ENCODE data around the gene MEIS1. TPM values are rescaled to one million over a fixed set of nuclear protein-coding genes. Genes with fewer than 3 reads are reported as not detected.
A peak's percentile ranks its signal among the peaks of the same experiment; 100 is the strongest.

Gene MEIS1
- total and polyA plus RNA-seq, 2 experiments from 2014 or later: 115 to 121 TPM

DNA sequence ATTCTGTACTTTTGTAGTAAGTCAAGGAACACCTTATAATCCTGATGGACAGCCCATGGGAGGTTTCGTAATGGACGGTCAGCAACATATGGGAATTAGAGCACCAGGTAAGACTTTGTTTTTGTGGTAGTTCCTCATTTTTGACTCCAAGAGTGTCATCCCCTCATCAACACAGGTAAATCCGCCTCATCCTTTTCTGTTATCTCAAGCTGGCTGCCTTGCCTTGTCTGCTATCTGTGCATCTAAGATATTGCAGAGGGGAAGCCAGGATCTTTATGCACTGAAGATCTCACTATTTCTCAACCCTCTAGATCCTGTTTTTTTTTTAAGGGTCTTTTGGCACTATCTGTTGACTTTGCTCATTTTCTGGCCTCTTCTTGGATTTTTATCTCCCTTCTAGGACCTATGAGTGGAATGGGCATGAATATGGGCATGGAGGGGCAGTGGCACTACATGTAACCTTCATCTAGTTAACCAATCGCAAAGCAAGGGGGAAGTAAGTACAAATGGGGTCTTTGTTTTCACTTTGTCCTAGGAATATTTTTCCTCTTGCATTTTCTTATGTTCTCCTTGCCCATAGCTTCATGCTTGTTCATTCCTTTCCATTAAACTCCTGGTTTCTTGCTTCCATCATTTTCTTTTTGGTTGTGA lies 133.8 kb downstream of the MEIS1 start:
- Histone ChIP-seq H3K9me3 (ENCODE audit: low read depth) (no peaks in the 10 kb centered on the region), H3K27me3 (no peaks in the 10 kb centered on the region), H3K4me3 (no peak overlapping the region), H3K4me1 (ENCODE audit: low read depth) (peaks cover 83% of the 10 kb centered on the region), H3K27ac (peak overlapping the region; percentile 94), H3K36me3 (peaks cover 28% of the 10 kb centered on the region)
- DNase-seq (ENCODE audit: low read depth in 1 of 2, low spot score in 1 of 2): no peak
- TF ChIP-seq, protein P1, sequence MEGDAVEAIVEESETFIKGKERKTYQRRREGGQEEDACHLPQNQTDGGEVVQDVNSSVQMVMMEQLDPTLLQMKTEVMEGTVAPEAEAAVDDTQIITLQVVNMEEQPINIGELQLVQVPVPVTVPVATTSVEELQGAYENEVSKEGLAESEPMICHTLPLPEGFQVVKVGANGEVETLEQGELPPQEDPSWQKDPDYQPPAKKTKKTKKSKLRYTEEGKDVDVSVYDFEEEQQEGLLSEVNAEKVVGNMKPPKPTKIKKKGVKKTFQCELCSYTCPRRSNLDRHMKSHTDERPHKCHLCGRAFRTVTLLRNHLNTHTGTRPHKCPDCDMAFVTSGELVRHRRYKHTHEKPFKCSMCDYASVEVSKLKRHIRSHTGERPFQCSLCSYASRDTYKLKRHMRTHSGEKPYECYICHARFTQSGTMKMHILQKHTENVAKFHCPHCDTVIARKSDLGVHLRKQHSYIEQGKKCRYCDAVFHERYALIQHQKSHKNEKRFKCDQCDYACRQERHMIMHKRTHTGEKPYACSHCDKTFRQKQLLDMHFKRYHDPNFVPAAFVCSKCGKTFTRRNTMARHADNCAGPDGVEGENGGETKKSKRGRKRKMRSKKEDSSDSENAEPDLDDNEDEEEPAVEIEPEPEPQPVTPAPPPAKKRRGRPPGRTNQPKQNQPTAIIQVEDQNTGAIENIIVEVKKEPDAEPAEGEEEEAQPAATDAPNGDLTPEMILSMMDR (IDR thresholded peaks at IDR 0.05; ENCODE audit: low read depth, low read length): no peak

DNA sequence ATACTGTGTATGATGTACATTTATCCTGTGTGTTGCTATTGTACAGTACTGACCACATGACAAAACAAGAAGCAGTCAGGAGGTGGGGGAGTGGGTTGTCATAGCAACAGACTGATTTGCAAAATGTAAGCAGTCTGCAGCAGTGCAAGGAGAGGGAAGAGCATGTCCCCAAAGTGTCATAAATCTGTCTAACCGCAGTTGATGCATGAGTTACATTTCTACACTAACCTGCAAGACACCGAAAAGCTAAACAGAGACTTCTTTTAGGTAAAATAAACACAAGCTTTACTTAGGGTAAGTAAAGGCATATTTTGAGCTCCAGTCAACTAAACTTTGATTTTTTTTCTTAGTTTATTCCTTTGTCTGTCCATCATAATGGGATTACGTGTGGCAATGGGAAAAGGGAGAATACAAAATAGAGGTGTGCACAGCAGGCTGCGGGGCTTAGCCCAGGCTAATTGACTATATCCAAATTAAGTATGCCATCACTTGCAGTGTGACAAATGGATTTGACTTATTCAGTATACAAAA lies 134.5 kb downstream of the MEIS1 start:
- Histone ChIP-seq H3K27ac (peak overlapping the region; percentile 94), H3K4me3 (no peak overlapping the region), H3K9me3 (ENCODE audit: low read depth) (no peaks in the 10 kb centered on the region), H3K27me3 (no peaks in the 10 kb centered on the region), H3K4me1 (ENCODE audit: low read depth) (peaks cover 76% of the 10 kb centered on the region), H3K36me3 (peaks cover 28% of the 10 kb centered on the region)
- DNase-seq (ENCODE audit: low read depth in 1 of 2, low spot score in 1 of 2): peak; percentile 30 to 63
- TF ChIP-seq, protein P1 (IDR thresholded peaks at IDR 0.05; ENCODE audit: low read depth, low read length): no peak

DNA sequence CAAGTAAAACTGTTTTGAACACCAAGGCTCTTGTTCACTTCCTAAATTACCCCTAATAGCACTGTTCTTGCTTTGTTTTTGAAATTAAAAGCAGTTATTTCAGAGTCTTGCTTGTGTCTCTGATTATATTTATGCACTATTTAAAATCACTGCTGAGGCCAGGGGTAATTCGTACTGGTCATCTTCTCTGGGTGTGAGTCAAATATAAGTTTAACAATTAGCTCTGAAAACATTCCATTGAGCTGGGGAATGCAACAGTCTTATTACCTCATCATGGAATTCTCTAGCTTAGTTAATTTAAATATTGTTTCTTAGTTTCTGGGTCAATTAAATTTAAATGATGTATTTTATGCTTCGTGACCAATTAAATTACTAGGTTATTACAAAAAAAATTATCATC lies 135.0 kb downstream of the MEIS1 start:
- no peaks in the 10 kb centered on the region for H3K27me3 ChIP-seq
- peaks cover 28% of the 10 kb centered on the region for H3K36me3 ChIP-seq
- H3K27ac ChIP-seq: peak overlapping the region; percentile 94
- no peaks in the 10 kb centered on the region for H3K9me3 ChIP-seq (ENCODE audit: low read depth)
- peaks cover 72% of the 10 kb centered on the region for H3K4me1 ChIP-seq (ENCODE audit: low read depth)
- H3K4me3 ChIP-seq: no peak overlapping the region
- DNase-seq (ENCODE audit: low read depth in 1 of 2, low spot score in 1 of 2): no peak
- TF ChIP-seq, protein P1 (IDR thresholded peaks at IDR 0.05; ENCODE audit: low read depth, low read length): no peak

DNA sequence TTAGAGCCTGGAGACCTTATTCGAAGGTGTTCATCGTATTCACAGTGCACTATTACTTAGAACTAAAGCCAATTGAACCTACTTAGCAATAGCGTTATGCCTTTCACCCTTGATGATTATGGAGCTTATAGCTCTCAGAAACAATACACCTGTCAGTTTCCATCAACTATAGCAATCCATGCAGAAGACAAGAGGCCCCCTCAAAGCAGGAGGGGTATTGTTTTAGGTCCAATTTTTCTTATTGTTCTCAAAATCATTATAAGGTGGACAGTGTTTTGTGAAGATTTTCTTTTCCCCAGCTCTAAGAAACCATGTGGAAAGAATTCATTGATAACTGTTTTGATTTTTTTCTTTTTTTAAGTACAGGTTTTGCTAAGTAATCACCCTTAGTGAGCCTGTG lies 135.5 kb downstream of the MEIS1 start:
- Histone ChIP-seq H3K4me3 (no peak overlapping the region), H3K27ac (peak overlapping the region; percentile 94), H3K36me3 (peaks cover 28% of the 10 kb centered on the region), H3K9me3 (ENCODE audit: low read depth) (no peaks in the 10 kb centered on the region), H3K4me1 (ENCODE audit: low read depth) (peaks cover 67% of the 10 kb centered on the region), H3K27me3 (no peaks in the 10 kb centered on the region)
- TF ChIP-seq, protein P1 (IDR thresholded peaks at IDR 0.05; ENCODE audit: low read depth, low read length): no peak
- no peak for DNase-seq (ENCODE audit: low read depth in 1 of 2, low spot score in 1 of 2)

DNA sequence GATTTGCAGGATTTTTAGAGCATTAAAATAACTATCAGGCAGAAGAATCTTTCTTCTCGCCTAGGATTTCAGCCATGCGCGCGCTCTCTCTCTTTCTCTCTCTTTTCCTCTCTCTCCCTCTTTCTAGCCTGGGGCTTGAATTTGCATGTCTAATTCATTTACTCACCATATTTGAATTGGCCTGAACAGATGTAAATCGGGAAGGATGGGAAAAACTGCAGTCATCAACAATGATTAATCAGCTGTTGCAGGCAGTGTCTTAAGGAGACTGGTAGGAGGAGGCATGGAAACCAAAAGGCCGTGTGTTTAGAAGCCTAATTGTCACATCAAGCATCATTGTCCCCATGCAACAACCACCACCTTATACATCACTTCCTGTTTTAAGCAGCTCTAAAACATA lies 137.0 kb downstream of the MEIS1 start:
- Histone ChIP-seq H3K9me3 (ENCODE audit: low read depth) (no peaks in the 10 kb centered on the region), H3K27me3 (no peaks in the 10 kb centered on the region), H3K36me3 (peaks cover 28% of the 10 kb centered on the region), H3K27ac (peak overlapping the region; percentile 94), H3K4me1 (ENCODE audit: low read depth) (peaks cover 52% of the 10 kb centered on the region), H3K4me3 (no peak overlapping the region)
- TF ChIP-seq, protein P1 (IDR thresholded peaks at IDR 0.05; ENCODE audit: low read depth, low read length): no peak
- no peak for DNase-seq (ENCODE audit: low read depth in 1 of 2, low spot score in 1 of 2)
